NK-92 (cell line): ENCODE measurements around the gene CCDC74A.
"Not testable (repeated sequence)": the region's sequence is repeated elsewhere in the genome, so short reads cannot be mapped to it uniquely, and the experiment has no call there.

Source experiments
- DNase-seq: peaks from one replicate; lab custom pipeline; 2025; ENCODE audit not compliant: unreplicated experiment; lab: John Stamatoyannopoulos, UW

Gene CCDC74A

GRCh38 chr2:131498321-131498973 is 29.2 kb upstream of the CCDC74A start:
- DNase-seq, result not testable (repeated sequence)

- DNase-seq, result not testable (repeated sequence)
Observed at GRCh38 chr2:131503587-131503986, 24.1 kb upstream of the CCDC74A start.

GRCh38 chr2:131504082-131504750 is 23.5 kb upstream of the CCDC74A start:
- DNase-seq, result not testable (repeated sequence)

GRCh38 chr2:131509615-131510014 is 18.1 kb upstream of the CCDC74A start:
- DNase-seq, result no peak

- DNase-seq, result not testable (repeated sequence)
Observed at GRCh38 chr2:131511291-131511968, 16.3 kb upstream of the CCDC74A start.

- DNase-seq, result not testable (repeated sequence)
Observed at GRCh38 chr2:131511969-131512870, 15.5 kb upstream of the CCDC74A start.

- not testable (repeated sequence) for DNase-seq
Observed at GRCh38 chr2:131514408-131515166, 13.1 kb upstream of the CCDC74A start.

- not testable (repeated sequence) for DNase-seq
Observed at GRCh38 chr2:131515235-131515634, 12.5 kb upstream of the CCDC74A start.

GRCh38 chr2:131516011-131516410 is 11.7 kb upstream of the CCDC74A start:
- no peak for DNase-seq

GRCh38 chr2:131516621-131517020 is 11.1 kb upstream of the CCDC74A start:
- not testable (repeated sequence) for DNase-seq

- DNase-seq, result no peak
Observed at GRCh38 chr2:131517106-131517831, 10.4 kb upstream of the CCDC74A start.

GRCh38 chr2:131517856-131518255 is 9.8 kb upstream of the CCDC74A start:
- DNase-seq, result not testable (repeated sequence)

- DNase-seq, result not testable (repeated sequence)
Observed at GRCh38 chr2:131518531-131518930, 9.2 kb upstream of the CCDC74A start.

- no peak for DNase-seq
Observed at GRCh38 chr2:131519466-131519865, 8.2 kb upstream of the CCDC74A start.

GRCh38 chr2:131519871-131520470 is 7.7 kb upstream of the CCDC74A start:
- not testable (repeated sequence) for DNase-seq

GRCh38 chr2:131520526-131520925 is 7.2 kb upstream of the CCDC74A start:
- DNase-seq, result no peak

- not testable (repeated sequence) for DNase-seq
Observed at GRCh38 chr2:131521524-131521923, 6.2 kb upstream of the CCDC74A start.

- no peak for DNase-seq
Observed at GRCh38 chr2:131521961-131522781, 5.5 kb upstream of the CCDC74A start.
